Endothelial cell of umbilical vein (primary cell): ENCODE measurements around the gene CARNS1. TPM values are rescaled to one million over a fixed set of nuclear protein-coding genes. Genes with fewer than 3 reads are reported as not detected.

Experiments used
- BruUV-seq: library from RNA; stranded (reverse); fragments of 400-500 nt; replicated peaks from 2 replicates; lab custom pipeline; 2021; lab: Mats Ljungman, UMichigan
- CTCF ChIA-PET: fragments of 300-600, 350-600 bp; sonication (Branson Sonifier 250); formaldehyde crosslinking; loops from one replicate; lab custom pipeline; 2021; ENCODE audit warnings: antibody characterized with exemption, inconsistent platforms; lab: Charles Lee
- POLR2A ChIA-PET: fragments of 300-600, 350-600 bp; sonication (Branson Sonifier 250); formaldehyde crosslinking; loops from one replicate; lab custom pipeline; 2021; ENCODE audit warnings: antibody characterized with exemption, inconsistent platforms; lab: Charles Lee
- DNase-seq: peaks from one replicate; pipeline ENCODE4 v3.0.0-alpha.2; 2011; ENCODE audit warnings: low read depth, low spot score
- FAIRE-seq: peaks from 2 replicates; lab custom pipeline; 2011; peaks lifted over from hg19 to GRCh38; lab: Jason Lieb, UNC
- H2AFZ ChIP-seq: 2 replicates; pipeline ENCODE4 v1.6.0; 2012; ENCODE audit warnings: low read depth, low read length, control low read depth, inconsistent platforms
- H3K27ac ChIP-seq: 2 replicates; pipeline ENCODE4 v1.5.1; 2011; ENCODE audit warnings: low read depth, mild to moderate bottlenecking, control low read depth, low read length, moderate library complexity; ENCODE audit not compliant: insufficient read depth
- H3K27me3 ChIP-seq, 2 experiments: 2 replicates each; pipeline versions ENCODE4 v1.6.0 to v1.6.1; 2011; ENCODE audit warnings: low read length in 2 of 2, mixed read lengths in 1 of 2; ENCODE audit not compliant: control insufficient read depth in 2 of 2, insufficient read depth in 2 of 2
- H3K36me3 ChIP-seq, 2 experiments: 2 replicates in 1 of 2; 3 replicates in 1 of 2; pipeline ENCODE4 v1.5.1; 2011; ENCODE audit warnings: low read length in 2 of 2, mild to moderate bottlenecking in 1 of 2, moderate library complexity in 1 of 2; ENCODE audit not compliant: control insufficient read depth in 2 of 2, insufficient read depth in 2 of 2; ENCODE audit errors: extremely low read depth in 1 of 2
- H3K4me1 ChIP-seq: 3 replicates; pipeline ENCODE4 v1.5.1; 2011; ENCODE audit warnings: mild to moderate bottlenecking, low read length; ENCODE audit not compliant: control insufficient read depth, insufficient read depth; ENCODE audit errors: extremely low read depth
- H3K4me2 ChIP-seq: 2 replicates; pipeline ENCODE4 v1.6.1; 2011; ENCODE audit warnings: low read length, control low read depth, mixed read lengths; ENCODE audit not compliant: insufficient read depth
- H3K4me3 ChIP-seq, 3 experiments: fragments of 200-600 bp in 1 of 3; sonication (generic), shearing (Covaris generic) in 1 of 3; replicated peaks in 1 of 3; 2 replicates each; pipeline ENCODE4 v1.5.1; 2011 to 2016; ENCODE audit warnings: control low read depth in 3 of 3, low read length in 3 of 3, mild to moderate bottlenecking in 2 of 3, inconsistent platforms in 1 of 3, low read depth in 1 of 3, moderate library complexity in 1 of 3; ENCODE audit not compliant: insufficient read depth in 1 of 3
- H3K79me2 ChIP-seq: 2 replicates; pipeline ENCODE4 v1.6.0; 2012; ENCODE audit warnings: low read length, inconsistent platforms; ENCODE audit not compliant: control insufficient read depth, insufficient read depth
- H3K9ac ChIP-seq: replicated peaks from 2 replicates; pipeline ENCODE3; 2011; ENCODE audit warnings: low read length, control low read depth; ENCODE audit not compliant: insufficient read depth; ENCODE audit errors: extremely low read depth
- H3K9me1 ChIP-seq: replicated peaks from 3 replicates; pipeline ENCODE4 v1.6.0; 2011; ENCODE audit warnings: mild to moderate bottlenecking, low read length; ENCODE audit not compliant: control insufficient read depth, insufficient read depth; ENCODE audit errors: extremely low read depth
- H3K9me3 ChIP-seq: replicated peaks from 2 replicates; pipeline ENCODE4 v1.5.1; 2012; ENCODE audit warnings: low read length, inconsistent platforms; ENCODE audit not compliant: control insufficient read depth, insufficient read depth
- H4K20me1 ChIP-seq: replicated peaks from 2 replicates; pipeline ENCODE3; 2011; ENCODE audit warnings: mild to moderate bottlenecking, low read length; ENCODE audit not compliant: control insufficient read depth, insufficient read depth; ENCODE audit errors: extremely low read depth
- EZH2 ChIP-seq: IDR thresholded peaks from 2 replicates; pipeline ENCODE4 v1.6.1; 2012; ENCODE audit warnings: borderline replicate concordance, low read depth, mild to moderate bottlenecking, moderate library complexity, low read length, inconsistent platforms; ENCODE audit not compliant: severe bottlenecking
- GATA2 ChIP-seq: IDR thresholded peaks from 2 replicates; pipeline ENCODE4 v1.7.0; 2011; ENCODE audit warnings: low read depth, mild to moderate bottlenecking, moderate library complexity, mixed read lengths, low read length; ENCODE audit not compliant: insufficient read length, insufficient read depth
- JUN ChIP-seq: IDR thresholded peaks from 2 replicates; pipeline ENCODE4 v1.6.1; 2011; ENCODE audit warnings: borderline replicate concordance, low read depth; ENCODE audit not compliant: insufficient read length, insufficient read depth
- MYC ChIP-seq: IDR thresholded peaks from one replicate; pipeline ENCODE4 v1.6.1; 2011; ENCODE audit warnings: mild to moderate bottlenecking, low read depth, low read length
- POLR2AphosphoS5 ChIP-seq: IDR thresholded peaks from 2 replicates; pipeline ENCODE4 v1.6.1; 2012; ENCODE audit warnings: low read depth, mild to moderate bottlenecking, control low read depth, low read length, moderate library complexity; ENCODE audit not compliant: insufficient read depth
- dilution Hi-C: fragments of 300-500 bp; cut with MboI; formaldehyde crosslinking; loops from one replicate; pipeline ENCODE4 v1.15.0; 2019; ENCODE audit warnings: low sequenced_read_pairs; ENCODE audit not compliant: extremely low pct_ligation_motif_present
- intact Hi-C: fragments of 100-400 bp; cut with micrococcal nuclease; formaldehyde crosslinking; loops from one replicate; pipeline ENCODE4 v1.10.0; 2022
- polyA plus RNA-seq, 4 experiments: library from polyadenylated mRNA; depleted of rRNA in 3 of 4; stranded (reverse) in 3 of 4; unstranded in 1 of 4; fragments of >200 nt; gene quantifications; 2 replicates each; pipeline versions ENCODE4 v1.2.1 to v1.2.3, GENCODE V29; 2011 to 2012; ENCODE audit warnings: missing spikeins in 1 of 4
- total RNA-seq: library from RNA; stranded (reverse); gene quantifications from 2 replicates; pipeline ENCODE4 v1.2.3, GENCODE V29; 2021
- TF ChIP-seq, protein P1 (sequence below): IDR thresholded peaks from 2 replicates; pipeline ENCODE4 v1.6.1; 2011; ENCODE audit not compliant: insufficient read depth, insufficient read length
- TF ChIP-seq, protein P2 (sequence below), 2 donors: IDR thresholded peaks; 1 replicate in 1 of 2; 2 replicates in 1 of 2; pipeline ENCODE4 v1.5.1; 2011; ENCODE audit warnings: low read length in 2 of 2, mild to moderate bottlenecking in 2 of 2, moderate library complexity in 2 of 2, control low read depth in 1 of 2, inconsistent platforms in 1 of 2, low read depth in 1 of 2; ENCODE audit not compliant: insufficient read depth in 1 of 2; ENCODE audit errors: extremely low read depth in 1 of 2

Gene CARNS1
- total and polyA plus RNA-seq, 2 donors (not counting 3 experiments of a cell fraction or from before 2014, with no cell fraction given), result 0.14 to 0.35 TPM

GRCh38 chr11:67417425-67417824 is 1.9 kb downstream of the CARNS1 start:
- Histone ChIP-seq H3K27ac (no peak overlapping the region), H3K36me3 (no peaks in the 10 kb centered on the region), H4K20me1 (no peaks in the 10 kb centered on the region), H3K9me1 (no peaks in the 10 kb centered on the region), H3K4me3 (no peak overlapping the region), H3K27me3 (peaks cover 0 to 10% of the 10 kb centered on the region in 2 experiments), H3K79me2 (no peaks in the 10 kb centered on the region), H3K9me3 (no peaks in the 10 kb centered on the region), H3K9ac (no peak overlapping the region), H3K4me2 (no peak overlapping the region), H3K4me1 (peaks cover 4% of the 10 kb centered on the region), H2AFZ (no peak overlapping the region)
- BruUV-seq, result no TSS peak
- DNase-seq (no peak), FAIRE-seq (no peak)
- TF ChIP-seq POLR2AphosphoS5 (no peak), GATA2 (no peak), MYC (no peak), EZH2 (no peak), JUN (no peak)
- TF ChIP-seq, protein P1, sequence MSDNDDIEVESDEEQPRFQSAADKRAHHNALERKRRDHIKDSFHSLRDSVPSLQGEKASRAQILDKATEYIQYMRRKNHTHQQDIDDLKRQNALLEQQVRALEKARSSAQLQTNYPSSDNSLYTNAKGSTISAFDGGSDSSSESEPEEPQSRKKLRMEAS, result no peak
- intact Hi-C loops, result no loop called here
- dilution Hi-C loops, result no loop called here
- POLR2A ChIA-PET, result no interaction called here
- CTCF ChIA-PET, result interaction anchor here (1.3 to 1.4 kb wide), 2 partner anchors 13 to 28 kb away, joined by 4 to 6 read pairs; partner anchors contain the start of gene TBC1D10C

DNA sequence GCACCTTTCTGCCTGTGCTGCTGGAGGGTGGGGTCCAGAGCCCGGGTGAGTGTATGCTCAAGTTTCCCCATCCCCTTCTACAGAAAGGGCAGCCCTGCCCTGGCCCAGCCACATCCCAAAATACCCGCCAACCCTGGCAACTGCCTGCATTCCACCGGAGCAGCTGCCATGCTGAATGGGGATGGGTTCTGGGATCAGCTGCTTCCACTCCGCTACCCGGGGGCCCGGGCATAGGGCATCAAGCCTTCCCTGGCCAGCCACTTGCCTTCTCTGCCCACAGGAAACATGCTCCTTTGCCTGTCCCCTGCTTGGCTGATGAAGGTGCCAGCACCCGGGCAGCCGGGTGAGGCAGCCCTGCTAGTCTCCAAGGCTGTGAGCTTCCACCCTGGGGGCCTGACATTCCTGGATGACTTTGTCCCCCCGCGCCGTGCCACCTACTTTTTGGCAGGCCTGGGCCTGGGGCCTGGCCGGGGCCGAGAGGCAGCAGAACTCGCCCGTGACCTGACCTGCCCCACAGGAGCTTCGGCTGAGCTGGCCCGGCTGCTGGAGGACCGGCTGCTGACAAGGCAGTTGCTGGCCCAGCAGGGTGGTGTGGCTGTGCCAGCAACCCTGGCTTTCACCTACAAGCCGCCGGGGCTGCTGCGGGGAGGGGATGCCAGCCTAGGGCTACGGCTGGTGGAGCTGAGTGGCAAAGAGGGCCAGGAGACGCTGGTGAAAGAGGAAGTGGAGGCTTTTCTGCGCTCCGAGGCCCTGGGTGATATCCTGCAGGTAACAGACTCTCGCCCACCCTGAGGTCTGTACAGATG is 3.2 kb downstream of the CARNS1 start:
- intact Hi-C loops, result no loop called here
- peaks cover 0 to 8% of the 10 kb centered on the region in 2 experiments for H3K27me3 ChIP-seq
- CTCF ChIA-PET, result interaction anchor here (0.8 to 1.5 kb wide), 4 partner anchors 11 to 29 kb away, joined by 3 to 12 read pairs (median 5); partner anchors contain the start of genes PPP1CA and TBC1D10C
- peaks cover 4% of the 10 kb centered on the region for H3K4me1 ChIP-seq
- H4K20me1 ChIP-seq, result no peaks in the 10 kb centered on the region
- no peaks in the 10 kb centered on the region for H3K9me1 ChIP-seq
- H3K27ac ChIP-seq, result no peak overlapping the region
- no peak overlapping the region for H3K4me3 ChIP-seq
- FAIRE-seq, result no peak
- no TSS peak for BruUV-seq
- H3K79me2 ChIP-seq, result no peaks in the 10 kb centered on the region
- dilution Hi-C loops, result no loop called here
- no peaks in the 10 kb centered on the region for H3K36me3 ChIP-seq
- no peak overlapping the region for H3K4me2 ChIP-seq
- no peak for DNase-seq
- POLR2A ChIA-PET, result no interaction called here
- H3K9ac ChIP-seq, result no peak overlapping the region
- TF ChIP-seq, protein P2, sequence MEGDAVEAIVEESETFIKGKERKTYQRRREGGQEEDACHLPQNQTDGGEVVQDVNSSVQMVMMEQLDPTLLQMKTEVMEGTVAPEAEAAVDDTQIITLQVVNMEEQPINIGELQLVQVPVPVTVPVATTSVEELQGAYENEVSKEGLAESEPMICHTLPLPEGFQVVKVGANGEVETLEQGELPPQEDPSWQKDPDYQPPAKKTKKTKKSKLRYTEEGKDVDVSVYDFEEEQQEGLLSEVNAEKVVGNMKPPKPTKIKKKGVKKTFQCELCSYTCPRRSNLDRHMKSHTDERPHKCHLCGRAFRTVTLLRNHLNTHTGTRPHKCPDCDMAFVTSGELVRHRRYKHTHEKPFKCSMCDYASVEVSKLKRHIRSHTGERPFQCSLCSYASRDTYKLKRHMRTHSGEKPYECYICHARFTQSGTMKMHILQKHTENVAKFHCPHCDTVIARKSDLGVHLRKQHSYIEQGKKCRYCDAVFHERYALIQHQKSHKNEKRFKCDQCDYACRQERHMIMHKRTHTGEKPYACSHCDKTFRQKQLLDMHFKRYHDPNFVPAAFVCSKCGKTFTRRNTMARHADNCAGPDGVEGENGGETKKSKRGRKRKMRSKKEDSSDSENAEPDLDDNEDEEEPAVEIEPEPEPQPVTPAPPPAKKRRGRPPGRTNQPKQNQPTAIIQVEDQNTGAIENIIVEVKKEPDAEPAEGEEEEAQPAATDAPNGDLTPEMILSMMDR (IDR thresholded peaks at IDR 0.05; ENCODE audit: extremely low read depth in 1 of 2, insufficient read depth in 1 of 2, low read depth in 1 of 2, low read length in 2 of 2), result no peak
- no peak for TF ChIP-seq EZH2
- no peak for TF ChIP-seq POLR2AphosphoS5
- no peak for TF ChIP-seq GATA2
- no peak for TF ChIP-seq JUN
- no peak overlapping the region for H2AFZ ChIP-seq
- H3K9me3 ChIP-seq, result no peaks in the 10 kb centered on the region
